DMS53 (cell line): ENCODE measurements around the gene SRP68.

Experiments used
- DNase-seq: peaks from one replicate; lab custom pipeline; 2025; lab: John Stamatoyannopoulos, UW

SRP68 gene

DNA sequence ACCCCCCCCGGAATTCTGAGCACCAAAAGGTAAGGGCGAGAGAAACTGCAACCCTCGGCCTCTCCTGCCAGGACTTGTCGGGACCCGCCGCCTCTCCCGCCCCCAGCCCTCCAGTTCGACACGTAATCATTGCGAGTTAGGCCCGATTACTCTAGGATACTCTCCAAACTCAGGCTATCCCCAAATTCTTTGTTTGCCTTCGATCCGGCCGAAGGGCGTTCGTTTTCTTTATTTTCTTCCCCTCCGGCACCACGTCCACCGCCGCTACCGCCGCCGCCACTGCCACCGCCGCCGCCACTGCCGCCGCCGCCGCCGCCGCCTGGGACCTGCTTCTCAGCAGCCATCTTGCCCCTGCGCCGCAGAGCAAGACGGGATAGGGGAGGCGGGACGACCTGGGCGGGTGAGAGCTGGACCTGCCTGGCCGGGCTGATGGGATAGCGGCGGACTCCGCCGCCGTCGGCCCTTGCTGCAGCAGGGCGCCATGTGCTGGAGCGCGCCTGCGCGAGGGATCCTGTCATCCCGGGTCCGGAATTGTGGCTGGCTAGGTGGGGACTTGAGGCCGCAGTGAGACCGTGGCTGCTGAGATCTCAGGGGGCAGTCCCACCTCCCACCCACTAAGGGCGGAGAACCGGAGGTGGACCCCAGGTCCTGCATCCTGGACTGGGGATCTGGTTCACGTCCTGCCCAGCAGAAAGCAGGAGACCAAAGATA, at the start of gene SRP68:
Gene SRP68, minus strand, starts transcription at position 370 of the 711 bp plus-strand sequence. Its CDS starts 26 bp downstream, at position 344.
- DNase-seq = peak; percentile 98

DNA sequence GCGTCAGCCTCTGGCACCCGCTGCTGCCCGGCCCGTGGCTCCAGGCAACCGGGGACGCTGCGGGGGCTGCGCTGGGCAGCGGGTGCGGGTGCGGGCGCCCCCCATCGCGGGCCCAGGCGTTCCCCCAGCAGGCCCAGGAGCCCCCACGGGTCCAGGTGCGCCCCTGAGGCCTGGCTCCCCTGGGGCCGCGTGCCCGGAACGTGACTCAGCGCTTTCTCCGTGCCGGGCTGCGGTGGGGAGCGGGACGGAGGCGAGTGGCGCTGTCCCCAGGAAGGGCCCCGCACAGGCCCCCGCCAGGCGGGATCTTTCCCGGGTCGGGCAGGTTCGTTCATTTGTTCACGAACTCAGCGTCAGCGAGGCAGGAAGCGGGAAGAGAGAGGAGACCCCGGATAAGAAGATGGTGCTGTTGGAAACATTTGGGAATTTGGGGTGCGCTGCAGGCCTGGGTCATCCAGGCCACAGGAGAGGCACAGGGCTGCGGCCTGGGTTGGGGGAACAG, 49.7 kb upstream of the SRP68 start:
- DNase-seq = no peak

DNA sequence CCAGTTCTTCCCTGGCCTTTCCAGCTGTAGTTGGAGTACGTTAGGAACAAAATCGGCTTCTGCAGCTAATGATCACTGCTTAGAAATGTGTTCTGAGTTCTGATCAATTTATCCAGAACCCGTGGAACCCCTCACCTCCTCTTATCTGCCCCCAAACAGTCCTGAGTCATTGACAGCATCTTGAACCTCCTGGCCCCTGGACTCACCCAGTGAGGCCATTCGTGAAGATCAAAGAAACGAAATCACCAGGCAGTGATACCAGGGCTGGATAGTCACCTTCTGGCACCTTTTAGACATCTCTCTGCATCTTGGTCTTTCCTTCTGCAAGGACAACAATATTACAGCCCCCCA, 48.3 kb upstream of the SRP68 start:
- no peak for DNase-seq

DNA sequence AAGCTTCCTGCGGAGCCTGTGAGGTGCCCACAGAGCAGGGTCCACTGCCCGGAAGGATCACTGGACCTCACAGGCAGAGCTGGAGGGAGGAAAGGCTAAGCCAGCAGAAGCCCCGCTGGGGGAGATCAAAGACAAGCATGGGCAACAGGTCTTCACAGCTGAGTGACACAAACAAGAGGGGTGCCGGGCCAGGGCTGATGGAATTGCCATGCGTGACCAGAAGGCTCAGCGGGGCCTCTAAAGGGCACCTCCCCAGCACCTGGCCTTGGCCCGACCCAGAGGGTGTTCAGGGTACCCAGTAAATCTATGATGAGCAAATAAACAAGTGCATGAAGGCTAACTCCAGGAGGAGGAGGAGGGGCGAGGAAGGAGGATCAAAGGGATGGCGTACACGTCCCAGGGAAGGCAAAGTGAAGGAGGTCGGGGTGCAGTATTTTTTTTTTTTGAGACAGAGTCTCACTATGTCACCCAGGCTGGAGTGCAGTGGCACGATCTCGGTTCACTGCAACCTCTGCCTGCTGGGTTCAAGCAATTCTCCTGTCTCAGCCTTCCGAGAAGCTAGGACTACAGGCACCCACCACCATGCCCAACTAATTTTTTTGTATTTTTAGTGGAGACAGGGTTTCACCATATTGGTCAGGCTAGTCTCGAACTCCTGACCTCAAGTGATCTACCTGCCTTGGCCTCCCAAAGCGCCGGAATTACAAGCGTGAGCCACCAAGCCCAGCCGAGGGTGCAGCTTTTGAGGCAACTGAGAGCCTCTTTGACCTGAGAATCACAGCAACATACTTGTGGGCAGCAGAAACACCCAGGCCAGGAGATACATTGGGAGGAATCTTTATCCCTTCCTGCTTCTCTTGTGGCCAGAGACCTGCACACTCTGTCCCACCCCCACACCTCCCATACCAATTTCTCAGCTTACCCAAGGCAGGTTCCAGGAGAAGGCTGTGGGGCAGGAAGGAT, 47.4 kb upstream of the SRP68 start:
- DNase-seq = no peak

DNA sequence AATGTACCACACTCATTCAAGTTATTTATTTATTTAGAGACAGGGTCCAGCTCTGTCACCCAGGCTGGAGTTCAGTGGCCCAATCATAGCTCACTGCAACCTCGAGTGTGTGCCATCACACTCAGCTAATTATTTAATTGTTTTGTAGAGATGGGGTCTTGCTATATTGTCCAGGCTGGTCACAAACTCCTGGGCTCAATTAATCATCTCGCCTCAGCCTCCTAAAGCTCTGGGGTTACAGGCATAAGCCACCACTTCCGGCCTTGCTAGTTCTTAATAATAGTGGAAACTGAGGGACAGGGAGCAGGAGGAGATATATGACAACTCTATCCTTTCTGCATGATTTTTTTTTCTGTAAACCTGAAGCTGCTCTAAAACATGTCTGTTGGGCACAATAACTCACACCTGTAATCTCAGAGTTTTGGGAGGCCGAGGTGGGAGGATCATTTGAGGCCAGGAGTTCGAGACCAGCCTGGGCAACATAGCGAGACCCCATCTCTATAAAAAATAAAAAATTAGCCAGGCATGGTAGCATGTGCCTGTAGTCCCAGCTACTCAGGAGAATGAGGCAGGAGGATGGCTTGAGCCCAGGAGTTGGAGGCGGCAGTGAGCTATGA, 42.9 kb upstream of the SRP68 start:
- no peak for DNase-seq

DNA sequence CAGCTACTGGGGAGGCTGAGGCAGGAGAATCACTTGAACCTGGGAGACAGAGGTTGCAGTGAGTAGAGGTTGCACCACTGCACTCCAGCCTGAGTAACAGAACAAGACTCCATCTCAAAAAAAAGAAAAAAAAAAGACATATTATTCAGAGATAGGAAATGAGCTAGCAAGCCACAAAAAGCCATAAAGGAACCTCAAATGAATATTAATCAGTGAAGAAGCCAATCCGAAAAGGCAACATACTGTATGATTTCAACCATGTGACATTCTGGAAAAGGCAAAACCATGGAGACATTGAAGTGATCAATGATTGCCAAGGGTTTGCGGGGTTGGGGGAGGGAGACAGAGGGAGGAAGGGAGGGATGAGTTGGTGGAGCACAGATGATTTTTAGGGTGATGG, 39.6 kb upstream of the SRP68 start:
- DNase-seq = no peak

DNA sequence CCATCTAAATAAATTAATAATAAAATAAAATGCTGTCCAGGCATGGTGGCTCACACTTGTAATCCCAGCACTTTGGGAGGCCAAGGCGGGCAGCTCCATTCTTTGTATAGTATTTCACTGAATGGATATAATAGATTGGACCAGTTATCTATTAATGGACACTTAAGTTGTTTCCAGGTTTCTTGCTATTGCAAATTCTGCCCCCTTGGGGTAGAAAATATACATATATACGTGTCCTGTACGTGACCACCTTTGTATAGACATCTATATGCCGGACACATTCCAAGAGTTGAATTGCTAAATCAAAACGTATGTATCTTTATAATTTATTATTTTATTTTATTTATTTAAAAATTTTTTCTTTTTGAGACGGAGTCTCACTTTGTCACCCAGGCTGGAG, 35.2 kb upstream of the SRP68 start:
- DNase-seq = peak; percentile 58

DNA sequence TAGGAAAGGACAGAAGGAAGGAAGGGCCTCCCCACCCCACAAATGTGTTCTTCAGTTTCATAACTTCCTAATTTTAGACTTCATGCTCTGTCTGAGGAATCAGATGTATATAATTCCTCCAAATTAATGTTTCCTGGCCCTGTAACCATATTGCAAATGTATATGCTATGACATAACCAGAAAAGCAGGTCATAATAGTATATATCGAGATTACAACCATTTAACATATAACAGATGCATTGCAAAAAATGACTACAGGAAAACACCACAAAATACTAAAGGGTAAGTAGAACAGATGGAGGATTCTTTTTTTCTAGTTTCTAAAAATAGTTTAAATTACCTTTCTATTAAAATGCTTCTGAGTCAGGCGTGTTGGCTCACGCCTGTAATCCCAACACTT, 34.4 kb upstream of the SRP68 start:
- no peak for DNase-seq

DNA sequence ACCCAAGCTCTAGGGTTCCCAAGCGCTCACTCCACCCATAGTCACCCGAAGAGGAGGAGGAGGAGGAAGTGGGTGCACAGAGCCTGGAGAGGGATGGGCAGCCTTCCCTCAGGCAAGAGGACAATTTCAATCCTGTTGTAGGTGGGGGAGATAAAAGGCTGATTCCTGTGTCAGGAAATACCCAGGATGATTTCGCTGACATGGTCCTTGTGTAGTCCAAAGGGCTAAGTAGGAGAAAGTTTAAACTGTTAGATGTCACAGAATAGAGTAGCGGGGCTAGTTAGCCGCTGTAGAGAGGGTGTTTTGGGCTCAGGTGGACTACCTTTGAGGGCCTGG, 32.5 kb upstream of the SRP68 start:
- no peak for DNase-seq

DNA sequence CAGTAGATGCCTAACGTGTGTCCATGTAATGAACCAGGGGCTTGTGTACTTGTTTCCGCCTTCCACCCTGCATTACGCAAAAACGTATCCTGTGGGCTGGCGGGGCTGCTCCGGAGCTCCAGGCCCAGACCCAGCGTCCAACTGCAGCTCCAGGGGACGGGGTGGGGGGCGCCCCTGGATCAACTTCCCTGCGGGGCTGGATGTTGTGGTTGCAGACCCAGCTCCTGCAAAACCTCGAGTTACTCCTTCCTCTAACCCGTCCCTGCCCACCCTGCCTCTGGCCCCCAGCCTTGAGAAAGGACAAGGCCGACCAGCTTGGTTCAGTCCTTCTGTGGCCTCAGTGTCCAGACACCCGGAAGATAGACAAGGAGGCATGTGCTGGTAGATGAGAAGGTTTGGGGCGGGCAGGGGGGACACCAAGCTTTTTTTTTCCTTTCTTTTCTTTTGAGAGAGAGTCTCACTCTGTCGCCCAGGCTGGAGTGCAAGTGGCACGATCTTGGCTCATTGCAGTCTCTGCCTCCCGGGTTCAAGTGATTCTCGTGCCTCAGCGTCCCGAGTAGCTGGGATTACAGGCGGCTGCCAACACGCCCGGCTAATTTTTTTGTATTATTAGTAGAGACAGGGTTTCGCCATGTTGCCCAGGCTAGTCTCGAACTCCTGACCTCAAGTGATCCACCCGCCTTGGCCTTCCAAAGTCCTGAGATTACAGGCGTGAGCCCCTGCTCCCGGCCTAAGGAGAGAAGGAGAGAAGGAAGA, 32.0 kb upstream of the SRP68 start:
- peak; percentile 45 for DNase-seq

DNA sequence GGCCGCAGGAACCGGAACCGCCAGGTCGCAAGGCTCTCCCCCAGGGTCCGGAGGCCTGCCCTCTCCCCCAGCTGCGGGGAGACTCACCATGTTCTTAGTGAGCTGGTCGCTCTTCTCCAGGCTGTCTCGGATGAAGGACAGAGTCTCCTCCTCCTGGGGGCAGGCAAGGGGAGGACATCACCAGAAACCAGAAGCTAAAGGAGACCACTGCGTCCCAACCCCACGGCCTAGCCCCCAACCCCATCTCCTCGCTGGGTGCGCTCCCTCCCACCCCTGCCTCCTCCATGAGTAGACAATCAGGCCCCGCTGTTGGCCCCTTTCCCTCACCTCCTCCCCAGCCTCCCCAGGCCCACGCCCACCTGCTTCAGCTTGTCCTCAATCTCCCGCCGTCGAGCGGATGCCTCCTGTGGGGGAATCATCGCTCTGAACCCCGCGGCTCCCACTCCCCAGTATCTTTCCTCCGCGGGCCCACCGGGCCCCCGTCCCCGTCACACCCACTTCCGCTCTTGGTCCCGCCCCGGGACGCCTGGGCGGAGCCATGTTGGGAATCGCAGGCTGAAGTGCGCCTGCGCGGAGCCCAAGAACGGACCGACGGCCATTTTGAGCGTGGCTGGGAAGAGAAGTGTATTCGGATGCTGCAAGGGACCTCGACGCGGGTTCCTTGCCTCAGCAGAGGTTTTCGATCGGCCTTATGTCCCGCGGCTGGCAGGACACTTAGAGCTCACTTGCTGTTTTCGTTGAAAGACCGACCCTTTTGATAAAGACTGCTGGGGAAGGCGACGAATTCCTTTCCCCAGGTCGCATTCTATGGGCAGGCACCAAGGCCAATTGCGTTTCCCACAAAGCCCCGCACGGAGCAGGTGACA, 31.2 kb upstream of the SRP68 start, which contains the start of gene EXOC7:
Gene EXOC7, minus strand, starts transcription at position 514 of the 866 bp plus-strand sequence. Its CDS starts 95 bp downstream, at position 419.
- DNase-seq = peak; percentile 96

DNA sequence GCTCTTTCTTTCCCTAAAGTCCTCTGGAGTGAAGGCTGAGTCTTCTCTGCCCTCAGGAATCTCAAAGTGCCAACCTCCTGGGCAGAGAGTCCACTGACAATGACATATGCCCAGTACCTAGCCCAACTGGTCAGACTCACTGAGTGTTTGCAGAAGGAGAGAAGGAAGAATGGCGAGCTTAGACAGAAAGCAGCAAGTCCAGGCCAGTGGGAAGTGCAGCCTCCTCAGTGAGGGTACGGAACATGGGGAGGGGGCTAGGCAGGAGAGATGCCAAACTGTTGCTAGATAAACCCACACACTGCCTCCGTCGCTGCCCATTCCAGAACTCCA, 30.6 kb upstream of the SRP68 start:
- DNase-seq = peak; percentile 55

DNA sequence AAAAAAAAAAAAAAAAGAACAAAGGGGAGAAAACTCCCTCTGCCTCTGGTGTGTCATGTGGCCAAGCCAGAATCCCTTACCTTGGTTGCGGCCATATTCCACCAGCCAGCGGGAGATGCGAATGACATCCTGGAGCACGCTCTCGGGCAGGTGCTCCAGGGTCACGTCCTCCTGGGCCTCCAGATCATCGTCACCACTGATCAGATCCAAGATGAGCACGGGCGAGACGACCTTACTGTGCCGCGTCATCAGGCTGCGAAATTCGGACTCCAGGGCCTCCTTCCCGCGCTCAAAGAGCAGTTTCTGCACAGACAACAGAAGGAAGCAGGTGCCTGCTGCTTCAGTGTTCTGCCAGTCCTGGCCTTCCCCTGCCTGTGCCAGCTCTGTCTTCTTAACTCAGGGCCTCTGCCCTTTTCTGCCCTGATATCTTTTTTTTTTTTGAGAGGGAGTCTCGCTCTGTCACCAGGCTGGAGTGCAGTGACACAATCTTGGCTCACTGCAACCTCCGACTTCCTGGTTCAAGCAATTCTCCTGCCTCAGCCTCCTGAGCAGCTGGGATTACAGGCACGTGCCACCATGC, 25.5 kb upstream of the SRP68 start:
- no peak for DNase-seq

DNA sequence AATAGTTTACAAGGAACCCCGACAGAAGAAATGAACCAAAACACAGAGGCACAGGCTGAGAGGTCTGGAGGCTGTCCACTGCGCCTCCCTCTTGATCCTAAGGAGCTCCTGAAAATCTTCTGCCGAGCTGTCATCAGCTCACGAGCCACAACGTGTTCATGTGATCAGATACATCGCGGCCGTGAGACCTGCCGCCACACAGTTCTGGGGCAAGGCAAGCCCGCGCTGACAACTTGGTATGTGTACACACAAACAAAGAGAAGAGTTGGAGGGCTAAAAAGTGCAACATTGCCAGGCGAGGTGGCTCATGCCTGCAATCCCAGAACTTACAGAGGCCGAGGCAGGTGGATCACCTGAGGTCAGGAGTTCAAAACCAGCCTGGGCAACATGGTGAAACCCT, 23.6 kb upstream of the SRP68 start:
- no peak for DNase-seq

DNA sequence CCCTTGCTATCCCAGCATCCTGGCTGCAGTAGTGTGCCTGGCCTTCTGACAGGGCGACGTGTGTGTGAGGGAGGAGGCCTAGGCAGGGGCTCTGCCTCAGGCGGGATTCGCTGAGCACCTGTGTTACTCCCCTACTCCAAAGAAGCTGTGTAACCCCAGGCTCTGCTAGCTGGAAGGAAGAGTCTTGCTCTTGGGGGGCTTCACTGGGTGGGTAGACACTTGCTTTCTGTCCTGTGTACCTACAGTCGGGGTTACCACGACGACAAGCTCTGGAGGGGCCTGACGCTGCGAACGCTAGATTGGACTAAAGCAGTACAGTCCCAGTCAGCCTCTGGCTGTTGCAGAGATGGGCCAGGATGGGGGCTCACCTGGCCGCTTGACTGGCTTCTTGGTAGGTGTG, 21.7 kb upstream of the SRP68 start:
- DNase-seq = no peak

DNA sequence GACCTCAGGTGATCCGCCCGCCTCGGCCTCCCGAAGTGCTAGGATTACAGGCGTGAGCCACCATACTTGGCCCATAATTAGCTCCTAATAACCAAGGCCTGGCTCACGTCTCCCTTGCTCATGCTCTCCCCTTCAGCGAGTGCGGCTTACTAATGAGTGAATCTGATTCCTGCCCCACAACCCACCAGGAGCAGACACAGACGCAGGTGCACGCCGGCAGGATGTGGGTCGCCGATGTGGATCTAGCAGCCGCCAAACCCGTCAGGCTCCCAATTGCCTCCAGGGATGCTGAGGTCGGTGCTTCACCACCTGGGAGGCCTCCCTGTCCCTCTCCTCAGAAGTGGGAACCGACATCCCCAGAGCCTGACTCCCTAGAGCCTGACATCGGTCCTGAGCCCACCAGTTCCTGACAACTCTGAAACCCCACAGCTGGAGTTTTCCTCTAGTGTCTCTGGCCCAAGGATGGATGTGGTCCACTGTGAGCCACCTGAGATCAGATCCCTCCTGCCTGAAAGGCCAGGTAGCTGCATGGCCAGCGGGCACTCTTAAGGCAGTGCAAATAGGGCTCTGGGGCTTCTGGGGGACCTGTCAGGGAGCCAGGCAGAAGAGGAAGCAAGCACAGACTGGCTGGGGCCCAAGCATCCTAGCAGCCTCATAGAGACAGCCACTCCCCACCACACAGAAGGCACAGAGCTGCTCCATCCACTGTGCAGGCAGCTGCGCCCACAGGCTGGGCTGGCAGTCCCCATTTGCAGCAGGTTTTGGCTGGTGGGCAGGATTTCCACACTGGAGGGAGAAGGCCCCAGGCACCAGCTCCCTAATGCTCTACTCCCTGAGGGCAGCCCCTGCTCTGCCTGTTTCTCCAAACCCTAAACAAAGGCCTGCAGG, 20.5 kb upstream of the SRP68 start:
- no peak for DNase-seq

DNA sequence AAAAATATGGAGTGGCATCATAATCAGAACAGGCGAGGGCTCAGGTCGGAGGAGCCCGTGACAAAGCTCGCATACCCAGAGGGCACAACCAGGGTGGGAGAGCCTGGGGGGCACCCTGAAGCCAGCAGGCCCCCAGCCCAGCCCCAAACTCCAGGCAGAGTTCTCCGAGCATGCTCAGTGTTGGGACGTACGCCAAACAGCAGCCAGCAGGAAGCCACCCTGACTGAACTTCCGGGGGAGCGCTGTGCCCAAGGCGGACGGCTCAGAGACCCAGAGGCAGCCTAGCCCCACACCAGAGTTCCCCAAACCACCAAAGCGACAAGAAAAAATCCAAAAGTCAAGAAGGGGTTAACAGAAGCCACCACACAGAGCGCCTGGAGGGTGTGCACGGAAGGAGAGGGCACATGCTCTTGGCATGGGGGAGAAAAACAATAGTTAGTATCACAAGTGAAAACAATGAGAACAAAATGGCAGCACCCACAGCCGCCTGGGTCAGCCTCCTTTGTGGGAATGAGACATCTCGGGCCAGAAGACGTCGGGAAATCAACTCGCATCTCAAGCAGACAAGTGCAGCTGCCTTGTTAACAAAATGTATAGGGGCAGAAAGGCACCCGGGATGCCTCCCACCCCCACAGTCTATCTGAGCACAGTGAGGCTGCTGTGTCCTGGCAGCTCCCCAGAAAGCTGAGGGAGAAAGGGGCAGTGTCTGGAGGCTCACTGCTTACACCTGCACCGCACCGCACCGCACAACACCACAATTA, 19.4 kb upstream of the SRP68 start:
- no peak for DNase-seq

DNA sequence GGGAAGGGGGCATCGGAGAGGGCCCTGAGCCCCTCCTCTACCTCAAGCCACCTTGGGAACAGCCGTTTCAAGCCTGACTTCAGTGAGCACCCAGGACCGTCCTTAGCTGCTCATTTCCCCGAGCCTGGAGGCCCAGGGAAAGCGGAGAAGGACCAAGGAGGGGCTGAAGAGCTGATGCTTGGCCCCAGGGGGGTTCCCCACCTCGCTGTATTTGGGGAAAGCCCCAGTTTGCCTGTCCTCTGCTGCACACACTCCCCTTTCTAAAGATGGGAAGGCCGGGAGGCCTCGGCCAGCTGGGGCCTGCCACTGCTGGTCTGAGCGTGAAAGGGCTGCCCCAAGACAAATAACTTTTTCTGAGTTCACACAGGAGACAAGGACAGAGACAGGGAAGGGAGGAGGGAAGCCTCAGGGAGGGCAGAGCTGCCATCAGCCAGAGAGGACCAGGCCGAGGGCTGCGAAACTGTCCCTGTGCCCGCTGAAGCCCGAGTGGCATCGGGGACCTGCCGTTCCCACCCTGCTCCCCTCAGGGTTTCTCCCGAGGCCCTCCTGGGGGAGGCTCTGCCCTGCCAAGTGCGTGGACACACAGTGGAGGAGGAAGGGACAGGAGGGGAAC, 18.3 kb upstream of the SRP68 start:
- no peak for DNase-seq
